Spleen (tissue), 7 donors: ENCODE measurements around the gene GABBR2.

ENCODE experiments used
- CTCF ChIP-seq, 11 experiments: fragments of 200-600 bp in 7 of 11; fragments of 450-650 bp in 4 of 11; sonication (generic) in 4 of 11; IDR thresholded peaks in 8 of 11; conservative IDR thresholded peaks in 3 of 11; 1 replicate in 7 of 11; 2 replicates in 4 of 11; pipeline versions ENCODE4 v1.4.0 to v1.8.0; 2016 to 2021; ENCODE audit warnings: antibody characterized with exemption in 11 of 11, inconsistent platforms in 4 of 11, mild to moderate bottlenecking in 1 of 11
- POLR2A ChIP-seq, 3 donors: fragments of 450-650 bp; IDR thresholded peaks; one replicate each; pipeline ENCODE4 v1.5.1; 2017; ENCODE audit warnings: antibody characterized with exemption in 3 of 3, mild to moderate bottlenecking in 1 of 3
- donor health status: DM: no; HTN: no; CAD: no; lungs with moderate emphysema.
- donor health status: DM: no; HTN: no; CAD: no.
- donor health status: DM: no; HTN: no; CAD: no.

GRCh38 chr9:98310752-98311392 is 397.9 kb downstream of the GABBR2 start:
- no peak for TF ChIP-seq CTCF (IDR thresholded peaks at IDR 0.05 in 8 of 11, conservative IDR thresholded peaks at IDR 0.05 in 3 of 11)
- no peak for TF ChIP-seq POLR2A (IDR thresholded peaks at IDR 0.05)
